ENCODE data around the gene NACA. TPM values are rescaled to one million over a fixed set of nuclear protein-coding genes. Genes with fewer than 3 reads are reported as not detected.

Gene NACA
- total RNA-seq, 1 experiment from 2014 or later: 804 TPM

GRCh38 chr12:56769868-56770267 is 44.8 kb upstream of the NACA start:
- H3K36me3 ChIP-seq (ENCODE audit: control insufficient read depth, insufficient read depth, low read length): no peaks in the 10 kb centered on the region
- POLR2A ChIA-PET: no interaction called here

GRCh38 chr12:56768424-56768823 is 43.3 kb upstream of the NACA start:
- Mint-ChIP-seq H3K27me3 (ENCODE audit: insufficient read depth, unreplicated experiment) (no peaks in the 10 kb centered on the region), H3K27ac (ENCODE audit: unreplicated experiment) (no peak overlapping the region), H3K4me3 (ENCODE audit: unreplicated experiment) (peak overlapping the region; percentile 3), H3K9me3 (ENCODE audit: unreplicated experiment) (peaks cover 2% of the 10 kb centered on the region), H3K36me3 (ENCODE audit: insufficient read depth, unreplicated experiment) (no peaks in the 10 kb centered on the region), H3K4me1 (ENCODE audit: low read depth, unreplicated experiment) (peaks cover 19% of the 10 kb centered on the region)
- no peak overlapping the region for H3K4me3 ChIP-seq (ENCODE audit: low read depth, low read length)
- no peaks in the 10 kb centered on the region for H3K4me1 ChIP-seq
- DNase-seq: peak in 1 of 2 experiments; percentile 25
- ChIA-PET POLR2A (no interaction called here), CTCF (no interaction called here)
- intact Hi-C loops (cut with micrococcal nuclease; ENCODE audit: unreplicated experiment): no loop called here
- no peaks in the 10 kb centered on the region for H3K27me3 ChIP-seq (replicated peaks; ENCODE audit: control insufficient read depth, insufficient read depth, low read length)
- no peak for TF ChIP-seq CTCF (IDR thresholded peaks at IDR 0.05; ENCODE audit: insufficient read depth in 1 of 2, low read depth in 1 of 2, low read length in 1 of 2, severe bottlenecking in 1 of 2, unreplicated experiment in 1 of 2)
- BruUV-seq (replicated peaks): no TSS peak
- no peaks in the 10 kb centered on the region for H3K36me3 ChIP-seq (ENCODE audit: control insufficient read depth, insufficient read depth, low read length)
- H3K9me3 ChIP-seq: no peaks in the 10 kb centered on the region

More at GRCh38 chr12:56769868-56770267, 44.8 kb upstream of the NACA start:
- BruUV-seq (replicated peaks): no TSS peak
- no peaks in the 10 kb centered on the region for H3K36me3 Mint-ChIP-seq (ENCODE audit: insufficient read depth, unreplicated experiment)
- no peak for DNase-seq
- intact Hi-C loops (cut with micrococcal nuclease; ENCODE audit: unreplicated experiment): no loop called here
- Histone ChIP-seq H3K4me1 (no peaks in the 10 kb centered on the region), H3K9me3 (no peaks in the 10 kb centered on the region), H3K27me3 (replicated peaks; ENCODE audit: control insufficient read depth, insufficient read depth, low read length) (no peaks in the 10 kb centered on the region), H3K4me3 (ENCODE audit: low read depth, low read length) (no peak overlapping the region)
- no peaks in the 10 kb centered on the region for H3K9me3 Mint-ChIP-seq (ENCODE audit: unreplicated experiment)
- H3K4me3 Mint-ChIP-seq (ENCODE audit: unreplicated experiment): no peak overlapping the region
- CTCF ChIA-PET: no interaction called here
- H3K27me3 Mint-ChIP-seq (ENCODE audit: insufficient read depth, unreplicated experiment): no peaks in the 10 kb centered on the region
- TF ChIP-seq CTCF (IDR thresholded peaks at IDR 0.05; ENCODE audit: insufficient read depth in 1 of 2, low read depth in 1 of 2, low read length in 1 of 2, severe bottlenecking in 1 of 2, unreplicated experiment in 1 of 2): no peak
- H3K27ac Mint-ChIP-seq (ENCODE audit: unreplicated experiment): no peak overlapping the region
- peaks cover 13% of the 10 kb centered on the region for H3K4me1 Mint-ChIP-seq (ENCODE audit: low read depth, unreplicated experiment)

GRCh38 chr12:56766535-56766934 is 41.4 kb upstream of the NACA start:
- Histone ChIP-seq H3K9me3 (no peaks in the 10 kb centered on the region), H3K36me3 (ENCODE audit: control insufficient read depth, insufficient read depth, low read length) (no peaks in the 10 kb centered on the region), H3K4me1 (no peaks in the 10 kb centered on the region), H3K4me3 (ENCODE audit: low read depth, low read length) (no peak overlapping the region), H3K27me3 (replicated peaks; ENCODE audit: control insufficient read depth, insufficient read depth, low read length) (no peaks in the 10 kb centered on the region)
- ChIA-PET CTCF (no interaction called here), POLR2A (no interaction called here)
- TF ChIP-seq CTCF (IDR thresholded peaks at IDR 0.05; ENCODE audit: insufficient read depth in 1 of 2, low read depth in 1 of 2, low read length in 1 of 2, severe bottlenecking in 1 of 2, unreplicated experiment in 1 of 2): no peak
- Mint-ChIP-seq H3K4me1 (ENCODE audit: low read depth, unreplicated experiment) (peaks cover 19% of the 10 kb centered on the region), H3K4me3 (ENCODE audit: unreplicated experiment) (no peak overlapping the region), H3K36me3 (ENCODE audit: insufficient read depth, unreplicated experiment) (no peaks in the 10 kb centered on the region), H3K9me3 (ENCODE audit: unreplicated experiment) (peaks cover 9% of the 10 kb centered on the region), H3K27ac (ENCODE audit: unreplicated experiment) (no peak overlapping the region), H3K27me3 (ENCODE audit: insufficient read depth, unreplicated experiment) (no peaks in the 10 kb centered on the region)
- no peak for DNase-seq
- intact Hi-C loops (cut with micrococcal nuclease; ENCODE audit: unreplicated experiment): no loop called here
- no TSS peak for BruUV-seq (replicated peaks)

Data from Caco-2 (cell line).